ENCODE data around the gene C1QTNF2.

The C1QTNF2 gene

DNA sequence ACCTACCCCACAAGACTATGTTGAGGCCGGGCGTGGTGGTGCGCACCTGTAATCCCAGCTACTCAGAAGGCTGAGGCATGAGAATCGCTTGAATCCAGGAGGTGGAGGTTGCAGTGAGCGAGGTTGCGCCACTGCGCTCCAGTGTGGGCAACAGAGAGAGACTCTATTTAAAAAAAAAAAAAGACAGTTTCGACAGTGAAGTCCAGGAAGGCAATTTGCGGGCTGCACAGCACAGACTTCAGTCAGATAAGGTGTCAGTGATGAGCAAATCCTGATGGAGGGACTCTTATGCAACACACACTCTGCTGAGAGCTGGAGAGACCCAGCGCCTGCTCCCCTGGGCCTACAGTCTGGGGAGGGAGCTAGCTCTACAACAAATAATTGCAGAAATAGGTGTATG, 72.2 kb downstream of the C1QTNF2 start:
- TF ChIP-seq EP300 (IDR thresholded peaks at IDR 0.05; ENCODE audit: borderline replicate concordance) (no peak), RAD21 (IDR thresholded peaks at IDR 0.05; ENCODE audit: low read depth) (no peak), ZBTB7A (IDR thresholded peaks at IDR 0.05; ENCODE audit: low read depth) (no peak), FOXM1 (IDR thresholded peaks at IDR 0.05; ENCODE audit: borderline replicate concordance, low read depth) (no peak), EGR1 (IDR thresholded peaks at IDR 0.05) (no peak), CEBPB (IDR thresholded peaks at IDR 0.05) (no peak)
- TF ChIP-seq, protein P1, sequence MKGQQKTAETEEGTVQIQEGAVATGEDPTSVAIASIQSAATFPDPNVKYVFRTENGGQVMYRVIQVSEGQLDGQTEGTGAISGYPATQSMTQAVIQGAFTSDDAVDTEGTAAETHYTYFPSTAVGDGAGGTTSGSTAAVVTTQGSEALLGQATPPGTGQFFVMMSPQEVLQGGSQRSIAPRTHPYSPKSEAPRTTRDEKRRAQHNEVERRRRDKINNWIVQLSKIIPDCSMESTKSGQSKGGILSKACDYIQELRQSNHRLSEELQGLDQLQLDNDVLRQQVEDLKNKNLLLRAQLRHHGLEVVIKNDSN (IDR thresholded peaks at IDR 0.05): no peak

DNA sequence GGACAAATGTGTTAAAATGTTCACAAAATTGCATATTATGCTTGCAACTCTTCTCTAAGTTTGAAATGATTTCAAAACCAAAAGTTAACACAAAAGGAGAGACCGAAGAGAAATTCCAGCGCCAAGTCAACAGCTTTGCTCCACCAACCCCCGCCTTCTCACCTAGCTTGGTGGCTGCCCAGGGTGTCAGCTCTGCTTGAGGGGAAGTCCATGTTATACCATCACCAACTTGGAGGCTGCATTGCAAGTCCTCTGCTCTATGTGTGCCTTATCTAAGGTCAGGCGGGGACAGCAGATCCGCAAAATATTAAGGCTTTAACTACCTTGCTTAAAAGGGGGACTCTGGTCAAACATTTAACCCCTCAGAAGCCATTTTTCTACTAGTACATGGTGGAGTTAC, 72.7 kb downstream of the C1QTNF2 start:
- TF ChIP-seq RAD21 (IDR thresholded peaks at IDR 0.05; ENCODE audit: low read depth): no peak
- TF ChIP-seq FOXM1 (IDR thresholded peaks at IDR 0.05; ENCODE audit: borderline replicate concordance, low read depth): no peak
- TF ChIP-seq CEBPB (IDR thresholded peaks at IDR 0.05): no peak
- TF ChIP-seq, protein P1 (IDR thresholded peaks at IDR 0.05): no peak
- no peak for TF ChIP-seq TCF12 (IDR thresholded peaks at IDR 0.05; ENCODE audit: low read depth)
- TF ChIP-seq TEAD4 (IDR thresholded peaks at IDR 0.05): no peak
- TF ChIP-seq TAF1 (IDR thresholded peaks at IDR 0.05; ENCODE audit: low read depth): no peak
